ENCODE data around the gene CCDC167.

Gene CCDC167

GRCh38 chr6:37487591-37488380 lies 11.9 kb downstream of the CCDC167 start:
- no peak for DNase-seq

DNA sequence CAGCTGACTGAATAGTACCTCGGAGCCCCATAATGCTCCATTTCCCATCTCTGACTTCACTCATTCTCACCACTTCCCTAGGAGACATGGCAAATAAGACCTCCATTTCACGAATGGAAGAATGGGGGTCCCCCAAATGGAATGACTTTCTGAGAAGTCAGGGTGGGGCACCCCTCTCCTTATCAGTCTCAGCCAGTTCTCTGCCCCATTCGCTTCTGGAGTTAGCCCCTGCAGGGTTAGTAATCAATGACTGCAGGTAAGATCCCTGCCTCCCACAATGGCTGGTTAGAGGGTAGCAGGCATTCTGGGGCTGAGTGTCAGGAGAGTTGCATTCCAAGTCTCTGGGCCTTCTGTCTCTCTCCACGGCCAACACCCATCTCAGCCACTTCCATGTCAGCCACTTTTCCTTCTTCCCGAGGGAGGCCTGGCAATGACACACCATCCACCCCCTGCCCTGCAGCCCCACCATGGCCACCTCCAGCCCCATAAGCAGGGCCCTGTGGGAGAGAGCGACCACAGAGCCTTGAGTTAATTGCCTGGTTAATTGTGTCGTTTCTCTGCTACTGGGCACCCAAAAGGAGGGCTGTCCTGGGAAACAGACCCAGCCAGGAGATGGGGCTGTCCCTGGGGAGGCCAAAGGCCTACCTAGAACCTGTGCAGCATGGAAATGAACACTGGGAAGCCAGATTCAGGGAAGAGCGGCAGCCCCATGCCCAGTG lies 13.4 kb downstream of the CCDC167 start:
- no peak for DNase-seq

- DNase-seq = no peak
Measured at GRCh38 chr6:37485291-37485702, 14.4 kb downstream of the CCDC167 start.

- DNase-seq = no peak
Measured at GRCh38 chr6:37484786-37485170, 14.9 kb downstream of the CCDC167 start.

- no peak for DNase-seq
Measured at GRCh38 chr6:37483917-37484785, 15.5 kb downstream of the CCDC167 start.

DNA sequence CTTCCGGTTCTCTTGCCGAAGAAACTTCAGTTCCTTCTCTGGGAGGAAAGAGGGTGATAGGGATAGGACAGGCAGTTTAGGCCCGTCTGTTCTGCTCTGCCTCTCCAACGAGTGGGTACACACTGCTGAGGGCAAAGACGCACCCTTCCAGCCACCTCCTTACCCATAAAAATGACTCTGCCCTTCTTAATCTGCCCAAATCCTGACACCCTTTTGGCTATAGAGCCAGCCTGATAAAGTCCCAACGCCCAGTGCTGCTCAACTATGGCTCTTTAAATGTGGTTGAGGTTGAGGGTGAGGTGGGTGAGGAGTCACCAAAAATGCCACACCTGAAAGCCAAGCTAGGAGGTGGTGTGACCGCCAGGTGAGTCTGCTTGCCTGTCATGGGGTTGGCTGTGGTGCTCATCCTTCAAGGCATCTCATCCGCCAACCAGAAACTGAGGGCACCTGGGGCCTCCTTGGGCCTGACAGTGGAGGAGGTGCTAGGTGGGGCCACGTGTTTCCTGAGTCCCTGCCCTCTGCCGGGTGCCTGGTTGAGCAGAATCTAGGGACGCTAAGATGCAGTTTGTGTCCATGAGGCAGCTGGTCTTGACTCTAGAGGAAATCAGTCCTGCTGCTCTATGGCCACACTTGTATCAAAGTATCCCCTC lies 16.3 kb downstream of the CCDC167 start:
- no peak for DNase-seq

GRCh38 chr6:37482606-37483251 lies 17.0 kb downstream of the CCDC167 start:
- DNase-seq = no peak

DNA sequence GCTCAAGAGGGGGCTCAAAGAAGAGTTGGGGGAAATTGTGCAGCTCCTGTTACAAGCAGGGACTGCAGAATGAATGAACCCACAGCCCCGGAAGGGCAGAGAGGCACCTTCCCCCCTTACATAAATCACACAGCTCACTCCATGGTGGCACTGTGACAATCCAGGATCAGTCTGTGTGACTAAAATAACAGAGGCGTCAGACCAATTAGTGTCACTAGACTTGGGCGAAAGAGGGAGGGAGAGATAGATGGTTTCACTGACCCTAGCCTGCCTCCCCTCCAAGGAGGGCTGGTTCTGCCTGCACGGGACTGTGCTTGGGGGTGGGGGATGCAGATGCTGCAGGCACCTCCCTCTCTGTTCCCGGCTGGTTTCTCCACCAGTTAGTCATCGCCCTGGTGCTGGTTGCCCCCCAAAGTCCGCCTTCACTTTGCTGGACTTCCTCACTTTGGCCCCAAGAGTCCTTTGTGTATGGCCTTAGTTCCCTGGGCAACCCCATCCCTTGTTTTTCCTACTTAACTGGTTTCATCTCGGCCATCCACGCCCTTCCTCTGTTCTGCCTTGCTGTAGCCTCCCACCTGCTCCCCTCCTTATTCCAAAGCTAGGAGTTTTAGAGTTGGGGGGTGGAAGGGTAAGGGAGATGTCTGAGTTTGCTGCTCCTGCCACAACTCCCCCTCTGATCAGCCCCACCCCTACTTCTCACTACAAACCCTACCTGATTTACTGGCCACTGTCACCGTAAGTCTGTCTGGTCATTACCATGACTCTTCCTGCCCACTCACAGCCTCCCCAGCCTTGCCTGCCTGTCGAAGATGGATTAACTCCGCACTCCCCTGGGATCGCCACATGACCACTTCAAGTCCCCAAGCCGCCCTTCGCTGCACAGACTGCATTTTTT lies 17.7 kb downstream of the CCDC167 start:
- DNase-seq = no peak

- DNase-seq = no peak
Measured at GRCh38 chr6:37480951-37481534, 18.6 kb downstream of the CCDC167 start.

DNA sequence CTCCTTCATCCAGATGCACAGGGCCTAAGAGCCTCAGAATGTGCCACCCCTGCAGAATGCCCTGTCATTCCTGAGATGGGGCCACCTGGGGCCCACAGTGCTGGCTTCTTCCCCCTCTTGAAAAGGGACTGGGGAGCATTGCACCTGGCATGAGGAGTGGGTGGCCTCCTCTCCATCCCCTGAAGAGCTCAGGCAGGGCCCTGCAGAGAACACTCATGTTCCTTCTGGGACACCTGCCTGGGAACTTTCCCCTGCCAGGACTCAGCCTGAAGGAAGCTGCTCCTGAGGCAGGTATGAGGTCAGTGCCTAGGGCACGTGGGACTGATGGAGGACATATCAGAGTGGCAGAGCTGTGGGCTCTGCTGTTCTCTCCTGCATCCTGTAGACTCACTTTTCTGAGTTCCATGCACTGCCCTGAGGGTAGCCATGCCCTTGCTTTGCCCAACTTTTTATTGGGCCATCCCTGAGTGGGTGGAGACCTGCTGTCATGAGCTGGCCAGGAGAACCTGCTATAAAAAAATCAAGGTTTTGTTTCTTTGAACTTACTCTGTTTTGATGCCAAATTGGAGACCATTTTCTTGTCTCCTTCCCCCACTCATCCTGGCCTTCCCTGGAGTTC lies 19.5 kb downstream of the CCDC167 start:
- no peak for DNase-seq

DNA sequence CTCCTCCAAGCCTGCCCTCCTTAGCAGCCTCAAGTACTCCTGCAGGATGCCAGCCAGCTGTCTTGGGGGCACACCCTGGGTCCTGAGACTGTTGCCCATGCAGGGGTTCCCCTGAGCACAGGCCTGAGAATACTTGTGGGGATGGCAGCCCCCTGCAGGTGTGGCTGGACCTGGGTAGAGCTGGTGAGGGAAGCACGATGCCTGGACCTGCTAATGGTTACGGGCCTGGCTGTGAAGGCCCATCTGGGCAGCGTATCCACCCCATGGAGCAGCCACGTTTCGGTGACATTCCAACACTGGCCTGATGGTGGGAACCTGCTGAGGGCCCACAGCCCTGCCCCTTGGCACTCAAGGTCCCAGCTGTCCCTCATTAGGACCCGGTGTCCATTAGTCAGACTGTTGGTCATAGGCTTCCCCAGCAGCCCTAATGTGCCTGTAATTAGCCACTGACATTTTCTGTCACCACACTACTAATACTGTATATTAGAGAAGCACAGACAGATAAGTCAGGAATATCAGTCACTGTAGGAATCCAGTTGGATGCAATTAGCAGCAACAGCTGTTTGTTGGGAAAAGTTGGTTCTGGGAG lies 20.3 kb downstream of the CCDC167 start:
- DNase-seq = no peak

DNA sequence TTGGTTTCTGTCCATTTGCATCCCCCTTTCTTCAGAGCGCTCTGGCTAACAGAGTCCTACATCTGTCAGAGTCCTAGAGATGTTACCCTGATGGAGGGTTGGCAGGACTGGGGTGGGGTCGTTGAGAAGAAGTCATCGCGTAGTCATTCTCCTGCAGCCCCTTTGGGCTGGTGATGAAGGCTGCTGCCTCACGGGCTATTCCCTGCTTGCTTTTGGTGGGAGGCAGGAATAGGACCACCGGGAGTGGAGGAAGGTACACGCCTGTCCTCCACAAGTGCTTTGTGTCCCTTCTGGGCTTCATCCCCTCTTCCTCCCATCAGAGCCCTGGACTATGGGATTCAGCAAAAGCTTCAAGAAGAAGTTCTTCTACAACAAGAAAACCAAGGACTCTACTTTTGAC lies 20.9 kb downstream of the CCDC167 start:
- no peak for DNase-seq

DNA sequence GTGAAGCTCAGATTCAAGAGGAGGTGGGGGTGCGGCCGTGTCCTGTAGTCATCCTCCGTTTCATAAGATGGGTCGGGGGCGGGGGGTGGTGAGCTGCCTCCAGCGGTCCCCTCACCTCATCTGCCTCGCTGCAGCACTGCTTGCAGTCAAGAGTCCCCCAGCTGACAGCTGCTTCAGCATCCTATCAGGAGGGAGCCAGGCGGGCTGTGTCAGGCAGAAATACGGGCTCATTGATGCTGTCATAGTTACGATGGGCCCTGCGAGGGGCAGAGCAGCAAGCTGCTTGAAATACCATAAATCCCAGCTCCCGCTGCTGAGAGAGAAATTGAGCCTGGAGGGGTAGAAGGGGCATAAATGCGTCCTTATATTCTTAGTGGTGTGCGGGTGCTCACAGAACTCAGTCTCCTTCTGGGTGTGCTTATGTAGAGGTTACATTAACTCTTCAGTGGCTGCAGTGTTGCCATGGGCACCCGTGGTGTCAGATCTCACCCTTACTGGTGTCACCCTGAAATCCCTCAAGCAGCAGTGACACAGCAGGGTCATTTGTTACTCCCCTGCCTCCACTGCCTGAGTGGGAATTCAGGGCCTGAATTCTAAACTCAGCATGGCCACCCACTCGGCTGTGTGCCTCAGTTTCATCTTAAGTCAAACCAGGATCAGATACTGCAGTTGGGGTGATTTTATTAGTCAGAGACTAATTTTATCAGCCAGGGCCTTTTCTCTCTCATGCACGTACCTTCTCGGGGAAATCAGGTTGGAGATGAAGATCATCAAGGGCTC lies 21.8 kb downstream of the CCDC167 start:
- no peak for DNase-seq

- no peak for DNase-seq
Measured at GRCh38 chr6:37477191-37477590, 22.5 kb downstream of the CCDC167 start.

DNA sequence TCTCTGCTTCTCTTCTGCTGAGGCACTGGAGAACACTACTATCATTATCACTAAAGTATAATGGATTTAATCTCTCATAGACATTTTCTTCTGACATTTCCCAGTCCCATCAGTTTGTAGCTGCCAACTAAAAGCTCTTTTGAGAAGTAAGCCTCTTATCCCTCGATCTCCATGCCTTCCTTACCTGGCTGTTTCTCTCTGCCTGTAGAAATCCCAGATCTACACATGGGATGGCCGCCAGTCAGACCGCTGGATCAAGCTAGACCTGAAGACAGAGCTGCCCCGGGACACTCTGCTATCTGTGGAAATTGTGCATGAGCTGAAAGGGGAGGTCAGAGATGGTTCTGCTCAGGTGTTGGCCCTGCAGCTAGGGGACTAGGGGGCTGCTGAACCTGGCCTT lies 25.4 kb downstream of the CCDC167 start:
- no peak for DNase-seq

DNA sequence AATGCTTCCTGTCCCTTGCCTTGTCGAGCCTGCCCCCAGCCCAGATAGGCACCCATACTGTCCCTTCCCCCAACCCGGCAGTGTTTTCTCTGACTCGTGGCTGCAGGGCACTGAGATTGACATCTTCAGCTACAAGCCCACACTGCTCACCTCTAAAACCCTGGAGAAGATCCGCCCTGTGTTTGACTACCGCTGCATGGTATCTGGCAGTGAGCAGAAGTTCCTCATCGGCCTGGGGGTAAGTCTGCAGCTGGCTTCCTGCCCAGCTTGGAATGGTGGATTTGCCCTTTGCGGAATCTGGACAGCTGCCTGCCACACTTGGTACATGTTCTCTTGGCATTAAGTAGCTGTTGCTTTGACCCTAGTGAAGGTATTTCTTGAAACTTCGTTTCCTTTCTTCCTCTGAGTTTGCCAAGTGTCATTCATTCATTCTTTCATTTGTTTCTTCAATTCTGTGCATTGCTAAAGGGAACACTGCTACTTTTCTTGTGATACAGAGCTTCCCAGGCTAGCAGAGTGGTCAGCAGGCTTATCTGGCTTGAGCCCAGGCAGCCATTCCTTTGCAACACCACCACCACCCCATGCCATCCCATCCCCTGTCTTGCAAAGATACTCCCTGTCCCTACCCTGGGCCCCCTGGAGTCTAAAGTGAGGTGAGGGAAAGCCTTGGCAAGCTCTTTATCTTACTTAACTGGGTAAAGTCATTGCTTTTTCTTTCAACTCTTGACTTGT lies 26.2 kb downstream of the CCDC167 start:
- DNase-seq = no peak

- no peak for DNase-seq
Measured at GRCh38 chr6:37467718-37468117, 32.0 kb downstream of the CCDC167 start.

GRCh38 chr6:37463110-37463509 lies 36.6 kb downstream of the CCDC167 start:
- DNase-seq = no peak

DNA sequence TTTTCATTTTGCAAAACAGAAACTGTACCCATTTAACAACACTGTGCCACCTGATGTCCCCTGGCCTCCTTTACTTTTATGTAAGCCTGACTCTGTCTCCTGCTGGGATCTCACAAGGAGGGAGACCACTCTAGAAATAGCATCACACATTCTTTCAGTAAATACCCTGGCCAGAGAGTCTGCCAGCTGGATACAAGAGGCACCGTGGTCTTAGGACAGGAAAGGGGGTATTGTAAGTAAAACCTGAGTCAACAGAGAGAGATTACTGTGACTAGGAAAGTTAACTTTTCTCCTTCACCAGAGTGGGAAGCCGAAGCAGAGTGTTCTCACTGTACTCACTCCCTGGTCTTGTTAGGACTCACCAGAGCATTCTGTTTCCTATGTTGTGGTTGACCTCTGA lies 38.9 kb downstream of the CCDC167 start:
- DNase-seq = no peak
